ENCODE data around the gene FSTL5.

The FSTL5 gene

GRCh38 chr4:161714022-161714751 is 449.6 kb downstream of the FSTL5 start:
- TF ChIP-seq CREB1 (IDR thresholded peaks at IDR 0.05; ENCODE audit: low read depth), result no peak
- no peak for TF ChIP-seq TAF1 (IDR thresholded peaks at IDR 0.05; ENCODE audit: low read depth)
- no peak for TF ChIP-seq YY1 (IDR thresholded peaks at IDR 0.05; ENCODE audit: low read depth)
- no peak for TF ChIP-seq REST (IDR thresholded peaks at IDR 0.05; ENCODE audit: low read depth)
- no peak for TF ChIP-seq CEBPB (IDR thresholded peaks at IDR 0.05)
- no peak for TF ChIP-seq RAD21 (IDR thresholded peaks at IDR 0.05; ENCODE audit: low read depth)
- TF ChIP-seq TEAD4 (IDR thresholded peaks at IDR 0.05), result no peak
- TF ChIP-seq TCF12 (IDR thresholded peaks at IDR 0.05; ENCODE audit: low read depth), result no peak
- TF ChIP-seq EP300 (IDR thresholded peaks at IDR 0.05; ENCODE audit: borderline replicate concordance), result no peak
- no peak for TF ChIP-seq FOXM1 (IDR thresholded peaks at IDR 0.05; ENCODE audit: borderline replicate concordance, low read depth)
- TF ChIP-seq ZBTB7A (IDR thresholded peaks at IDR 0.05; ENCODE audit: low read depth), result no peak
- no peak for TF ChIP-seq USF1 (IDR thresholded peaks at IDR 0.05)
- TF ChIP-seq NFIC (IDR thresholded peaks at IDR 0.05), result no peak
- TF ChIP-seq EGR1 (IDR thresholded peaks at IDR 0.05), result no peak

- no peak for TF ChIP-seq CREB1 (IDR thresholded peaks at IDR 0.05; ENCODE audit: low read depth)
- TF ChIP-seq REST (IDR thresholded peaks at IDR 0.05; ENCODE audit: low read depth), result no peak
- TF ChIP-seq YY1 (IDR thresholded peaks at IDR 0.05; ENCODE audit: low read depth), result no peak
- TF ChIP-seq ZBTB7A (IDR thresholded peaks at IDR 0.05; ENCODE audit: low read depth), result no peak
- TF ChIP-seq NFIC (IDR thresholded peaks at IDR 0.05), result no peak
- no peak for TF ChIP-seq USF1 (IDR thresholded peaks at IDR 0.05)
- TF ChIP-seq TCF12 (IDR thresholded peaks at IDR 0.05; ENCODE audit: low read depth), result no peak
- TF ChIP-seq TAF1 (IDR thresholded peaks at IDR 0.05; ENCODE audit: low read depth), result no peak
These were observed 459.1 kb downstream of the FSTL5 start for GRCh38 chr4:161704653-161705052.

GRCh38 chr4:161704040-161704439 is 459.8 kb downstream of the FSTL5 start:
- TF ChIP-seq NFIC (IDR thresholded peaks at IDR 0.05) (no peak), MAX (IDR thresholded peaks at IDR 0.05) (no peak), FOXM1 (IDR thresholded peaks at IDR 0.05; ENCODE audit: borderline replicate concordance, low read depth) (no peak), ZBTB7A (IDR thresholded peaks at IDR 0.05; ENCODE audit: low read depth) (no peak), CREB1 (IDR thresholded peaks at IDR 0.05; ENCODE audit: low read depth) (no peak), CEBPB (IDR thresholded peaks at IDR 0.05) (no peak), REST (IDR thresholded peaks at IDR 0.05; ENCODE audit: low read depth) (no peak), RAD21 (IDR thresholded peaks at IDR 0.05; ENCODE audit: low read depth) (no peak), TEAD4 (IDR thresholded peaks at IDR 0.05) (no peak), YY1 (IDR thresholded peaks at IDR 0.05; ENCODE audit: low read depth) (no peak), TCF12 (IDR thresholded peaks at IDR 0.05; ENCODE audit: low read depth) (no peak), EP300 (IDR thresholded peaks at IDR 0.05; ENCODE audit: borderline replicate concordance) (no peak), USF1 (IDR thresholded peaks at IDR 0.05) (no peak), EGR1 (IDR thresholded peaks at IDR 0.05) (no peak), TAF1 (IDR thresholded peaks at IDR 0.05; ENCODE audit: low read depth) (no peak)

- TF ChIP-seq REST (IDR thresholded peaks at IDR 0.05; ENCODE audit: low read depth) (no peak), TAF1 (IDR thresholded peaks at IDR 0.05; ENCODE audit: low read depth) (no peak), FOXM1 (IDR thresholded peaks at IDR 0.05; ENCODE audit: borderline replicate concordance, low read depth) (no peak), CREB1 (IDR thresholded peaks at IDR 0.05; ENCODE audit: low read depth) (no peak), YY1 (IDR thresholded peaks at IDR 0.05; ENCODE audit: low read depth) (no peak), MAX (IDR thresholded peaks at IDR 0.05) (no peak), EGR1 (IDR thresholded peaks at IDR 0.05) (no peak), CEBPB (IDR thresholded peaks at IDR 0.05) (no peak), TCF12 (IDR thresholded peaks at IDR 0.05; ENCODE audit: low read depth) (no peak), TEAD4 (IDR thresholded peaks at IDR 0.05) (no peak), EP300 (IDR thresholded peaks at IDR 0.05; ENCODE audit: borderline replicate concordance) (no peak)
These were observed 461.5 kb downstream of the FSTL5 start for GRCh38 chr4:161702287-161702686.

Measured in Ishikawa (cell line).